ENCODE measurements around the gene SMARCAD1.

DNA sequence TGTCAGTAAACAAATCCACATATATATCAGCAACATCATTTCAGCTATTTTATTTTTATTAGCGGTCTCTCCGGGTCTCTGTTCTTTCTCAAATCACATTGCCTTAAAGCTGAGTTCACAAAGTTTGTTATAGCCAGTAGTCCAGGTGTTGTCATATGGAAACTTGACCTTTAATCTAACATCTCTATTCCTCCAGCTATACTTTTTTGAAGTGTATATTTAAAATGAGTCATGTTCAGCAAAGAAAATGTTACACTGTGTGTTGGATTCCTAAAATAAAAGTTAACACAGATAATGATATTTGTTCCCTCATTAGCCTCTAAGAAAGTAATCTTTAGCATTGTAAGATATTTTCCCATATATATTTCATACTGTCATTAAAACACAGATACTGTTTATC, 63.6 kb downstream of the SMARCAD1 start:
- no peak for TF ChIP-seq TCF7L2 (IDR thresholded peaks at IDR 0.05; ENCODE audit: low read depth, low read length)
- TF ChIP-seq SOX6 (IDR thresholded peaks at IDR 0.05): no peak
- TF ChIP-seq POLR2A (conservative IDR thresholded peaks at IDR 0.05): no peak
- TF ChIP-seq CREM (IDR thresholded peaks at IDR 0.05; ENCODE audit: low read depth): no peak
- TF ChIP-seq, protein P1, sequence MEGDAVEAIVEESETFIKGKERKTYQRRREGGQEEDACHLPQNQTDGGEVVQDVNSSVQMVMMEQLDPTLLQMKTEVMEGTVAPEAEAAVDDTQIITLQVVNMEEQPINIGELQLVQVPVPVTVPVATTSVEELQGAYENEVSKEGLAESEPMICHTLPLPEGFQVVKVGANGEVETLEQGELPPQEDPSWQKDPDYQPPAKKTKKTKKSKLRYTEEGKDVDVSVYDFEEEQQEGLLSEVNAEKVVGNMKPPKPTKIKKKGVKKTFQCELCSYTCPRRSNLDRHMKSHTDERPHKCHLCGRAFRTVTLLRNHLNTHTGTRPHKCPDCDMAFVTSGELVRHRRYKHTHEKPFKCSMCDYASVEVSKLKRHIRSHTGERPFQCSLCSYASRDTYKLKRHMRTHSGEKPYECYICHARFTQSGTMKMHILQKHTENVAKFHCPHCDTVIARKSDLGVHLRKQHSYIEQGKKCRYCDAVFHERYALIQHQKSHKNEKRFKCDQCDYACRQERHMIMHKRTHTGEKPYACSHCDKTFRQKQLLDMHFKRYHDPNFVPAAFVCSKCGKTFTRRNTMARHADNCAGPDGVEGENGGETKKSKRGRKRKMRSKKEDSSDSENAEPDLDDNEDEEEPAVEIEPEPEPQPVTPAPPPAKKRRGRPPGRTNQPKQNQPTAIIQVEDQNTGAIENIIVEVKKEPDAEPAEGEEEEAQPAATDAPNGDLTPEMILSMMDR (IDR thresholded peaks at IDR 0.05 in 2 of 3, conservative IDR thresholded peaks at IDR 0.05 in 1 of 3; ENCODE audit: insufficient read depth in 2 of 3, low read depth in 1 of 3, low read length in 3 of 3): no peak
- TF ChIP-seq SP1 (CRISPR knock-in tag; IDR thresholded peaks at IDR 0.05): no peak
- TF ChIP-seq CBX2 (IDR thresholded peaks at IDR 0.05; ENCODE audit: insufficient read depth, low read length, poor library complexity, severe bottlenecking): no peak
- TF ChIP-seq, protein P2, sequence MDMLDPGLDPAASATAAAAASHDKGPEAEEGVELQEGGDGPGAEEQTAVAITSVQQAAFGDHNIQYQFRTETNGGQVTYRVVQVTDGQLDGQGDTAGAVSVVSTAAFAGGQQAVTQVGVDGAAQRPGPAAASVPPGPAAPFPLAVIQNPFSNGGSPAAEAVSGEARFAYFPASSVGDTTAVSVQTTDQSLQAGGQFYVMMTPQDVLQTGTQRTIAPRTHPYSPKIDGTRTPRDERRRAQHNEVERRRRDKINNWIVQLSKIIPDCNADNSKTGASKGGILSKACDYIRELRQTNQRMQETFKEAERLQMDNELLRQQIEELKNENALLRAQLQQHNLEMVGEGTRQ (CRISPR knock-in tag; IDR thresholded peaks at IDR 0.05): no peak
- TF ChIP-seq SMC3 (conservative IDR thresholded peaks at IDR 0.05; ENCODE audit: insufficient read depth, low read depth, low read length): no peak
- no peak for TF ChIP-seq CHD1 (IDR thresholded peaks at IDR 0.05; ENCODE audit: low read length)
- TF ChIP-seq HDAC1 (IDR thresholded peaks at IDR 0.05): no peak
- no peak for TF ChIP-seq RAD21 (CRISPR knock-in tag; conservative IDR thresholded peaks at IDR 0.05 in 1 of 2, IDR thresholded peaks at IDR 0.05 in 1 of 2)
- no peak for TF ChIP-seq RBFOX2 (IDR thresholded peaks at IDR 0.05; ENCODE audit: low read depth, low read length)

Data from K562 (cell line).